Panc1 (cell line): ENCODE data around the gene PRKCA.

Experiments used
- POLR2AphosphoS5 ChIP-seq: IDR thresholded peaks from 2 replicates; pipeline ENCODE4 v1.6.1; 2012; ENCODE audit warnings: mild to moderate bottlenecking, low read depth, low read length, moderate library complexity
- TF ChIP-seq, protein P1 (sequence below): fragments of 450-650 bp; IDR thresholded peaks from 2 replicates; pipeline ENCODE4 v1.5.1; 2017; ENCODE audit warnings: mild to moderate bottlenecking

- TF ChIP-seq POLR2AphosphoS5 = no peak
- TF ChIP-seq, protein P1, sequence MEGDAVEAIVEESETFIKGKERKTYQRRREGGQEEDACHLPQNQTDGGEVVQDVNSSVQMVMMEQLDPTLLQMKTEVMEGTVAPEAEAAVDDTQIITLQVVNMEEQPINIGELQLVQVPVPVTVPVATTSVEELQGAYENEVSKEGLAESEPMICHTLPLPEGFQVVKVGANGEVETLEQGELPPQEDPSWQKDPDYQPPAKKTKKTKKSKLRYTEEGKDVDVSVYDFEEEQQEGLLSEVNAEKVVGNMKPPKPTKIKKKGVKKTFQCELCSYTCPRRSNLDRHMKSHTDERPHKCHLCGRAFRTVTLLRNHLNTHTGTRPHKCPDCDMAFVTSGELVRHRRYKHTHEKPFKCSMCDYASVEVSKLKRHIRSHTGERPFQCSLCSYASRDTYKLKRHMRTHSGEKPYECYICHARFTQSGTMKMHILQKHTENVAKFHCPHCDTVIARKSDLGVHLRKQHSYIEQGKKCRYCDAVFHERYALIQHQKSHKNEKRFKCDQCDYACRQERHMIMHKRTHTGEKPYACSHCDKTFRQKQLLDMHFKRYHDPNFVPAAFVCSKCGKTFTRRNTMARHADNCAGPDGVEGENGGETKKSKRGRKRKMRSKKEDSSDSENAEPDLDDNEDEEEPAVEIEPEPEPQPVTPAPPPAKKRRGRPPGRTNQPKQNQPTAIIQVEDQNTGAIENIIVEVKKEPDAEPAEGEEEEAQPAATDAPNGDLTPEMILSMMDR = no peak; the same call in 1 of the 2 replicates
These were observed 538.9 kb downstream of the PRKCA start for GRCh38 chr17:66841328-66841727.
